HEK293 (cell line): ENCODE results near the gene KLHL21.

Experiments
- GFI1B ChIP-seq: fragments of 450-650 bp; formaldehyde crosslinking; IDR thresholded peaks from 2 replicates; pipeline ENCODE4 v1.5.1; 2016; ENCODE audit warnings: missing biosample characterization, missing genetic modification characterization
- KLF16 ChIP-seq: fragments of 450-650 bp; formaldehyde crosslinking; IDR thresholded peaks from 2 replicates; pipeline ENCODE4 v1.5.1; 2017; ENCODE audit warnings: missing biosample characterization, missing genetic modification characterization
- MEIS1 ChIP-seq: sonication (generic); formaldehyde crosslinking; IDR thresholded peaks from 2 replicates; pipeline ENCODE4 v1.8.1; 2022; ENCODE audit warnings: missing genetic modification reagents, mild to moderate bottlenecking, borderline replicate concordance
- MZF1 ChIP-seq: fragments of 450-650 bp; formaldehyde crosslinking; IDR thresholded peaks from 2 replicates; pipeline ENCODE4 v1.5.1; 2017; ENCODE audit warnings: missing biosample characterization, missing genetic modification characterization, borderline replicate concordance
- OSR2 ChIP-seq: fragments of 450-650 bp; formaldehyde crosslinking; IDR thresholded peaks from 2 replicates; pipeline ENCODE4 v1.5.1; 2016; ENCODE audit warnings: missing biosample characterization, missing genetic modification characterization
- OVOL3 ChIP-seq: fragments of 450-650 bp; formaldehyde crosslinking; IDR thresholded peaks from 2 replicates; pipeline ENCODE4 v1.5.1; 2016; ENCODE audit warnings: missing biosample characterization, missing genetic modification characterization
- SCRT1 ChIP-seq: fragments of 450-650 bp; formaldehyde crosslinking; IDR thresholded peaks from 2 replicates; pipeline ENCODE4 v1.5.1; 2016; ENCODE audit warnings: missing biosample characterization, missing genetic modification characterization, borderline replicate concordance
- ZEB2 ChIP-seq: fragments of 450-650 bp; formaldehyde crosslinking; IDR thresholded peaks from 2 replicates; pipeline ENCODE4 v1.5.1; 2016; ENCODE audit warnings: missing biosample characterization, missing genetic modification characterization
- ZFP3 ChIP-seq: fragments of 450-650 bp; formaldehyde crosslinking; IDR thresholded peaks from 2 replicates; pipeline ENCODE4 v1.5.1; 2016; ENCODE audit warnings: low read depth, missing biosample characterization, missing genetic modification characterization
- ZIC2 ChIP-seq: fragments of 450-650 bp; formaldehyde crosslinking; IDR thresholded peaks from 2 replicates; pipeline ENCODE4 v1.5.1; 2016; ENCODE audit warnings: missing biosample characterization, missing genetic modification characterization
- ZNF140 ChIP-seq: fragments of 450-650 bp; formaldehyde crosslinking; IDR thresholded peaks from 2 replicates; pipeline ENCODE4 v1.5.1; 2016; ENCODE audit warnings: missing biosample characterization, missing genetic modification characterization
- ZNF155 ChIP-seq: fragments of 450-650 bp; formaldehyde crosslinking; IDR thresholded peaks from 2 replicates; pipeline ENCODE4 v1.5.1; 2016; ENCODE audit warnings: missing biosample characterization, missing genetic modification characterization
- ZNF24 ChIP-seq: fragments of 450-650 bp; formaldehyde crosslinking; IDR thresholded peaks from 2 replicates; pipeline ENCODE4 v1.5.1; 2016; ENCODE audit warnings: missing biosample characterization, missing genetic modification characterization
- ZNF350 ChIP-seq: fragments of 450-650 bp; formaldehyde crosslinking; IDR thresholded peaks from 2 replicates; pipeline ENCODE4 v1.5.0; 2017; ENCODE audit warnings: missing biosample characterization, mild to moderate bottlenecking, missing genetic modification characterization
- ZNF404 ChIP-seq: fragments of 450-650 bp; formaldehyde crosslinking; IDR thresholded peaks from 2 replicates; pipeline ENCODE4 v1.5.1; 2017; ENCODE audit warnings: missing biosample characterization, missing genetic modification characterization
- ZNF433 ChIP-seq: fragments of 450-650 bp; formaldehyde crosslinking; IDR thresholded peaks from 2 replicates; pipeline ENCODE4 v1.5.1; 2016; ENCODE audit warnings: missing biosample characterization, missing genetic modification characterization, low read depth
- ZNF48 ChIP-seq: fragments of 450-650 bp; formaldehyde crosslinking; IDR thresholded peaks from 2 replicates; pipeline ENCODE4 v1.5.1; 2016; ENCODE audit warnings: missing biosample characterization, missing genetic modification characterization
- ZNF560 ChIP-seq: fragments of 450-650 bp; formaldehyde crosslinking; IDR thresholded peaks from 2 replicates; pipeline ENCODE4 v1.5.1; 2017; ENCODE audit warnings: missing biosample characterization, missing genetic modification characterization, borderline replicate concordance
- ZNF561 ChIP-seq: fragments of 450-650 bp; IDR thresholded peaks from 2 replicates; pipeline ENCODE4 v1.5.1; 2018; ENCODE audit warnings: missing biosample characterization, missing genetic modification characterization, borderline replicate concordance
- ZNF600 ChIP-seq: fragments of 450-650 bp; formaldehyde crosslinking; IDR thresholded peaks from 2 replicates; pipeline ENCODE4 v1.5.1; 2016; ENCODE audit warnings: missing biosample characterization, missing genetic modification characterization
- ZNF621 ChIP-seq: fragments of 450-650 bp; formaldehyde crosslinking; IDR thresholded peaks from 2 replicates; pipeline ENCODE4 v1.5.1; 2017; ENCODE audit warnings: missing biosample characterization, missing genetic modification characterization
- ZNF629 ChIP-seq: fragments of 450-650 bp; formaldehyde crosslinking; IDR thresholded peaks from 2 replicates; pipeline ENCODE4 v1.5.1; 2017; ENCODE audit warnings: missing biosample characterization, missing genetic modification characterization
- ZNF76 ChIP-seq: fragments of 450-650 bp; formaldehyde crosslinking; IDR thresholded peaks from 2 replicates; pipeline ENCODE4; 2016; ENCODE audit warnings: low read depth, missing biosample characterization, missing genetic modification characterization, borderline replicate concordance
- ZNF792 ChIP-seq: fragments of 450-650 bp; formaldehyde crosslinking; IDR thresholded peaks from 2 replicates; pipeline ENCODE4 v1.5.1; 2016; ENCODE audit warnings: missing biosample characterization, missing genetic modification characterization
- ZNF837 ChIP-seq: fragments of 450-650 bp; formaldehyde crosslinking; IDR thresholded peaks from 2 replicates; pipeline ENCODE4 v1.5.1; 2016; ENCODE audit warnings: missing biosample characterization, missing genetic modification characterization
- ZSCAN30 ChIP-seq: fragments of 450-650 bp; IDR thresholded peaks from 2 replicates; pipeline ENCODE4 v1.5.1; 2018; ENCODE audit warnings: missing biosample characterization, mild to moderate bottlenecking, missing genetic modification characterization, moderate library complexity
- TF ChIP-seq, protein P1 (sequence below): fragments of 450-650 bp; formaldehyde crosslinking; IDR thresholded peaks from 2 replicates; pipeline ENCODE4 v1.5.1; 2017; ENCODE audit warnings: missing biosample characterization, missing genetic modification characterization
- TF ChIP-seq, protein P2 (sequence below): fragments of 450-650 bp; formaldehyde crosslinking; IDR thresholded peaks from 2 replicates; pipeline ENCODE4 v1.5.1; 2016; ENCODE audit warnings: missing biosample characterization, missing genetic modification characterization
- TF ChIP-seq, protein P3 (sequence below): fragments of 450-650 bp; formaldehyde crosslinking; IDR thresholded peaks from 2 replicates; pipeline ENCODE4 v1.5.1; 2016; ENCODE audit warnings: missing biosample characterization, missing genetic modification characterization, low read depth

The KLHL21 gene

DNA sequence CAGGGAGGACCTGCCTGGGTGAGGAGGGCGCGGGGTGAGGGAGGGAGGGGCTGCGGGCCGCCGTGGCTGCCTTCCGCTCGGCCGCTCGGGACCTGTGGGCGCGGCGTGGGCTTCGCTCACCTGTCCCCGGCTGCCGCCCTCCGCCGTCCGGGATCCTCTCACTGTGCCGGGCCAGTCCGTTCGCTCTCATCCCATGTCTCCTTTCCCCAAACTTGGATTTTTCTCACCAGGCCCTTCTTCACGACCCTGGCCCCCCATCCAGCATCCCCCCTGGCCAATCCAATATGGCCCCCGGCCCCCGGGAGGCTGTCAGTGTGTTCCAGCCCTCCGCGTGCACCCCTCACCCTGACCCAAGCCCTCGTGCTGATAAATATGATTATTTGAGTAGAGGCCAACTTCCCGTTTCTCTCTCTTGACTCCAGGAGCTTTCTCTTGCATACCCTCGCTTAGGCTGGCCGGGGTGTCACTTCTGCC lies 22.5 kb downstream of the KLHL21 start (continued):
- TF ChIP-seq, protein P1, sequence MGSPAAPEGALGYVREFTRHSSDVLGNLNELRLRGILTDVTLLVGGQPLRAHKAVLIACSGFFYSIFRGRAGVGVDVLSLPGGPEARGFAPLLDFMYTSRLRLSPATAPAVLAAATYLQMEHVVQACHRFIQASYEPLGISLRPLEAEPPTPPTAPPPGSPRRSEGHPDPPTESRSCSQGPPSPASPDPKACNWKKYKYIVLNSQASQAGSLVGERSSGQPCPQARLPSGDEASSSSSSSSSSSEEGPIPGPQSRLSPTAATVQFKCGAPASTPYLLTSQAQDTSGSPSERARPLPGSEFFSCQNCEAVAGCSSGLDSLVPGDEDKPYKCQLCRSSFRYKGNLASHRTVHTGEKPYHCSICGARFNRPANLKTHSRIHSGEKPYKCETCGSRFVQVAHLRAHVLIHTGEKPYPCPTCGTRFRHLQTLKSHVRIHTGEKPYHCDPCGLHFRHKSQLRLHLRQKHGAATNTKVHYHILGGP (tag by site-specific recombination) = no peak
- no peak for TF ChIP-seq ZNF140 (tag by site-specific recombination)
- no peak for TF ChIP-seq ZNF24 (tag by site-specific recombination)
- TF ChIP-seq ZNF560 = no peak
- TF ChIP-seq ZNF837 (tag by site-specific recombination) = no peak
- TF ChIP-seq ZNF433 (tag by site-specific recombination) = no peak
- TF ChIP-seq, protein P2, sequence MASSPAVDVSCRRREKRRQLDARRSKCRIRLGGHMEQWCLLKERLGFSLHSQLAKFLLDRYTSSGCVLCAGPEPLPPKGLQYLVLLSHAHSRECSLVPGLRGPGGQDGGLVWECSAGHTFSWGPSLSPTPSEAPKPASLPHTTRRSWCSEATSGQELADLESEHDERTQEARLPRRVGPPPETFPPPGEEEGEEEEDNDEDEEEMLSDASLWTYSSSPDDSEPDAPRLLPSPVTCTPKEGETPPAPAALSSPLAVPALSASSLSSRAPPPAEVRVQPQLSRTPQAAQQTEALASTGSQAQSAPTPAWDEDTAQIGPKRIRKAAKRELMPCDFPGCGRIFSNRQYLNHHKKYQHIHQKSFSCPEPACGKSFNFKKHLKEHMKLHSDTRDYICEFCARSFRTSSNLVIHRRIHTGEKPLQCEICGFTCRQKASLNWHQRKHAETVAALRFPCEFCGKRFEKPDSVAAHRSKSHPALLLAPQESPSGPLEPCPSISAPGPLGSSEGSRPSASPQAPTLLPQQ (tag by site-specific recombination) = peak; percentile 68
- no peak for TF ChIP-seq MZF1 (tag by site-specific recombination)
- TF ChIP-seq ZNF621 (tag by site-specific recombination) = no peak
- TF ChIP-seq ZIC2 (tag by site-specific recombination) = no peak
- TF ChIP-seq GFI1B = no peak
- TF ChIP-seq ZNF48 (tag by site-specific recombination) = no peak
- TF ChIP-seq ZSCAN30 (tag by site-specific recombination) = no peak
- TF ChIP-seq KLF16 (tag by site-specific recombination) = 0 out of 2 replicates have a peak, but pooled peaks have one; percentile 38
- no peak; the same call in 1 of the 2 replicates for TF ChIP-seq ZNF629
- TF ChIP-seq ZNF76 = no peak
- TF ChIP-seq, protein P3, sequence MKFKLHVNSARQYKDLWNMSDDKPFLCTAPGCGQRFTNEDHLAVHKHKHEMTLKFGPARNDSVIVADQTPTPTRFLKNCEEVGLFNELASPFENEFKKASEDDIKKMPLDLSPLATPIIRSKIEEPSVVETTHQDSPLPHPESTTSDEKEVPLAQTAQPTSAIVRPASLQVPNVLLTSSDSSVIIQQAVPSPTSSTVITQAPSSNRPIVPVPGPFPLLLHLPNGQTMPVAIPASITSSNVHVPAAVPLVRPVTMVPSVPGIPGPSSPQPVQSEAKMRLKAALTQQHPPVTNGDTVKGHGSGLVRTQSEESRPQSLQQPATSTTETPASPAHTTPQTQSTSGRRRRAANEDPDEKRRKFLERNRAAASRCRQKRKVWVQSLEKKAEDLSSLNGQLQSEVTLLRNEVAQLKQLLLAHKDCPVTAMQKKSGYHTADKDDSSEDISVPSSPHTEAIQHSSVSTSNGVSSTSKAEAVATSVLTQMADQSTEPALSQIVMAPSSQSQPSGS (tag by site-specific recombination) = no peak
- no peak for TF ChIP-seq MEIS1
- TF ChIP-seq ZNF155 (tag by site-specific recombination) = no peak
- TF ChIP-seq ZNF792 (tag by site-specific recombination) = no peak
- TF ChIP-seq OSR2 (tag by site-specific recombination) = no peak
- TF ChIP-seq ZNF350 (tag by site-specific recombination) = no peak
- TF ChIP-seq ZNF600 (tag by site-specific recombination) = no peak
- TF ChIP-seq ZEB2 (tag by site-specific recombination) = no peak; the same call in 1 of the 2 replicates
- no peak for TF ChIP-seq SCRT1 (tag by site-specific recombination)
- TF ChIP-seq ZFP3 (tag by site-specific recombination) = no peak
- no peak for TF ChIP-seq ZNF404
- no peak for TF ChIP-seq OVOL3
- no peak for TF ChIP-seq ZNF561 (tag by site-specific recombination)
- TF ChIP-seq, all 188 proteins: peak for 21
